Gastroesophageal sphincter (tissue), 4 donors: ENCODE measurements around the gene GOLGA6D. TPM values are rescaled to one million over a fixed set of nuclear protein-coding genes. Genes with fewer than 3 reads are reported as not detected.

Source experiments
- ATAC-seq: fragments of 150-250 bp; one replicate; pipeline ENCODE4 v1.9.1; 2016; ENCODE audit warnings: mild to moderate bottlenecking, moderate library complexity
- H3K27ac ChIP-seq, 4 donors: fragments of 200-600 bp; sonication (generic) in 3 of 4; 1 replicate in 3 of 4; 2 replicates in 1 of 4; pipeline ENCODE4 v1.5.1; 2016 to 2019
- H3K27me3 ChIP-seq: fragments of 200-600 bp; sonication (generic); one replicate; pipeline ENCODE4 v1.5.1; 2019
- H3K36me3 ChIP-seq, 2 donors: fragments of 200-600 bp; sonication (generic); one replicate each; pipeline ENCODE4 v1.5.1; 2019; ENCODE audit warnings: control low read depth in 1 of 2
- H3K4me1 ChIP-seq, 3 donors: fragments of 200-600 bp; sonication (generic); 1 replicate in 2 of 3; 2 replicates in 1 of 3; pipeline ENCODE4 v1.5.1; 2016 to 2019; ENCODE audit warnings: control low read depth in 2 of 3
- H3K4me3 ChIP-seq, 2 donors: fragments of 200-600 bp; sonication (generic); one replicate each; pipeline ENCODE4 v1.5.1; 2019; ENCODE audit warnings: mild to moderate bottlenecking in 1 of 2, moderate library complexity in 1 of 2
- H3K9me3 ChIP-seq, 3 donors: fragments of 200-600 bp; sonication (generic); one replicate each; pipeline ENCODE4 v1.5.1; 2017 to 2019; ENCODE audit warnings: control low read depth in 2 of 3
- EP300 ChIP-seq: sonication (generic); formaldehyde crosslinking; IDR thresholded peaks from one replicate; pipeline ENCODE4 v1.6.1; 2017; ENCODE audit warnings: antibody characterized with exemption, mild to moderate bottlenecking
- POLR2A ChIP-seq, 2 donors: fragments of 450-650 bp; IDR thresholded peaks; one replicate each; pipeline ENCODE4 v1.6.1; 2017; ENCODE audit warnings: antibody characterized with exemption in 2 of 2, mild to moderate bottlenecking in 2 of 2, moderate library complexity in 1 of 2
- POLR2AphosphoS5 ChIP-seq: sonication (generic); formaldehyde crosslinking; IDR thresholded peaks from one replicate; pipeline ENCODE4 v1.6.1; 2017; ENCODE audit warnings: antibody characterized with exemption
- WGBS, 2 donors: methylation state at CpG; one replicate each; pipeline ENCODE4 v1.1.5; 2018; ENCODE audit warnings: low coverage in 1 of 2; 5-methylcytosine and 5-hydroxymethylcytosine counted together
- total RNA-seq, 4 donors: library from RNA; depleted of rRNA; stranded (reverse); fragments of >200 nt; gene quantifications; one replicate each; pipeline ENCODE4 v1.1.0, GENCODE V29; 2016
- TF ChIP-seq, protein P1 (sequence below), 4 experiments: fragments of 200-600 bp in 2 of 4; fragments of 450-650 bp in 2 of 4; sonication (generic) in 1 of 4; IDR thresholded peaks; one replicate each; pipeline ENCODE4 v1.5.1; 2017 to 2019; ENCODE audit warnings: antibody characterized with exemption in 4 of 4, mild to moderate bottlenecking in 2 of 4, moderate library complexity in 2 of 4

The GOLGA6D gene
- total RNA-seq, 4 donors from 2014 or later = not detected

DNA sequence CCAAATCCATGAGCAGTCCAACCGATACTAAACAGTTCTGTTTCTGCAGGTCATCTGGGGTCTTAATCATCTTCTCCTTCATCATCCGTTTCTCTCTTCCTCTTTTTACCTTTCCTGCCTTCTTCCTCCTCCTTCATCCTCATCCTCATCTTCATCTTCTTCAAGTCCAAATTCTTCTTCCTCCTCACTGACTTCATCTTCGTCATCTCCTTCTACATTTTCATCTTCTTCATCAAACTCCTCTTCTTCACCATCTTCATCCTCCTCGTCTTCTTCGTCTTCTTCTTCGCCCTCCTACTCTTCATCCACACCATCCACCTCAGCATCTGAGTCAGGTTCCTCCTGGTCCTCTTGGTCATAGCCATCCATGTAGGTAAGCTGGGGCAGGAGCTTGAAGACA is 39.1 kb downstream of the GOLGA6D start:
- WGBS, 2 donors = 85 to 96% methylated on average over 6 of the region's 6 CpGs
- TF ChIP-seq, protein P1, sequence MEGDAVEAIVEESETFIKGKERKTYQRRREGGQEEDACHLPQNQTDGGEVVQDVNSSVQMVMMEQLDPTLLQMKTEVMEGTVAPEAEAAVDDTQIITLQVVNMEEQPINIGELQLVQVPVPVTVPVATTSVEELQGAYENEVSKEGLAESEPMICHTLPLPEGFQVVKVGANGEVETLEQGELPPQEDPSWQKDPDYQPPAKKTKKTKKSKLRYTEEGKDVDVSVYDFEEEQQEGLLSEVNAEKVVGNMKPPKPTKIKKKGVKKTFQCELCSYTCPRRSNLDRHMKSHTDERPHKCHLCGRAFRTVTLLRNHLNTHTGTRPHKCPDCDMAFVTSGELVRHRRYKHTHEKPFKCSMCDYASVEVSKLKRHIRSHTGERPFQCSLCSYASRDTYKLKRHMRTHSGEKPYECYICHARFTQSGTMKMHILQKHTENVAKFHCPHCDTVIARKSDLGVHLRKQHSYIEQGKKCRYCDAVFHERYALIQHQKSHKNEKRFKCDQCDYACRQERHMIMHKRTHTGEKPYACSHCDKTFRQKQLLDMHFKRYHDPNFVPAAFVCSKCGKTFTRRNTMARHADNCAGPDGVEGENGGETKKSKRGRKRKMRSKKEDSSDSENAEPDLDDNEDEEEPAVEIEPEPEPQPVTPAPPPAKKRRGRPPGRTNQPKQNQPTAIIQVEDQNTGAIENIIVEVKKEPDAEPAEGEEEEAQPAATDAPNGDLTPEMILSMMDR (IDR thresholded peaks at IDR 0.05) = no peak
- no peak for TF ChIP-seq EP300
- TF ChIP-seq POLR2AphosphoS5 = no peak
- no peak for TF ChIP-seq POLR2A (IDR thresholded peaks at IDR 0.05)
- ATAC-seq = no peak
- H3K27me3 ChIP-seq = no peaks in the 10 kb centered on the region
- no peaks in the 10 kb centered on the region for H3K36me3 ChIP-seq
- H3K9me3 ChIP-seq = no peaks in the 10 kb centered on the region
- no peaks in the 10 kb centered on the region for H3K4me1 ChIP-seq
- H3K27ac ChIP-seq = no peak overlapping the region
- no peak overlapping the region for H3K4me3 ChIP-seq

- no peaks in the 10 kb centered on the region for H3K9me3 ChIP-seq
- no peak overlapping the region for H3K27ac ChIP-seq
- TF ChIP-seq EP300 (no peak), POLR2AphosphoS5 (no peak), POLR2A (IDR thresholded peaks at IDR 0.05) (no peak)
- TF ChIP-seq, protein P1 (IDR thresholded peaks at IDR 0.05) = no peak
- H3K36me3 ChIP-seq = no peaks in the 10 kb centered on the region
- ATAC-seq = no peak
- 95 to 100% methylated on average over 3 to 4 of the region's 4 CpGs for WGBS, 2 donors
- H3K27me3 ChIP-seq = no peaks in the 10 kb centered on the region
- no peaks in the 10 kb centered on the region for H3K4me1 ChIP-seq
- H3K4me3 ChIP-seq = no peak overlapping the region
Measured at GRCh38 chr15:75325922-75326321, 43.3 kb downstream of the GOLGA6D start.

- 84 to 100% methylated on average over 1 to 2 of the region's 4 CpGs for WGBS, 2 donors
- no peak overlapping the region for H3K4me3 ChIP-seq
- H3K36me3 ChIP-seq = no peaks in the 10 kb centered on the region
- H3K27ac ChIP-seq = no peak overlapping the region
- H3K27me3 ChIP-seq = no peaks in the 10 kb centered on the region
- H3K4me1 ChIP-seq = no peaks in the 10 kb centered on the region
- ATAC-seq = no peak
- TF ChIP-seq POLR2AphosphoS5 = no peak
- no peak for TF ChIP-seq POLR2A (IDR thresholded peaks at IDR 0.05)
- TF ChIP-seq, protein P1 (IDR thresholded peaks at IDR 0.05) = no peak
- no peak for TF ChIP-seq EP300
- H3K9me3 ChIP-seq = no peaks in the 10 kb centered on the region
Measured at GRCh38 chr15:75327005-75327404, 44.4 kb downstream of the GOLGA6D start.

DNA sequence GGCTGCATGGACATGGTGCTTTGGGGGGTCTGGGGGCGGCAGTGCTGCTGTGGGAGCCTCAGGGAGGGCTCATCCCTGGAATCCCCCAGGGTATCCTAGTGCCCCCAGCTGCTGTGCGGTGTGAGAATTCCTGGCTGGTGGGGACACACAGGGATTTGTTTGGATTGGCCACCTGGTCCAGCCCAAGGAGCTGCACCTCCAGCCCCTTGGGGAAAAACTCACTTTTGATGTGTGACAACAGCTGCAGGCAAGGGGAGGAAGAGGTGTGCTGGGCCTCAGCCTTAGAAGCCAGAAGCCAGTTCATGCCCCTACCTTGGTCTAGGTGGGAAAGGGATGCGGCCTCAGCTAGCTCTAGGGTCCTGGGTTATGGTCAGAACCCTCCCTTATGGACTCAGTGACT is 44.9 kb downstream of the GOLGA6D start:
- TF ChIP-seq EP300 (no peak), POLR2AphosphoS5 (no peak), POLR2A (IDR thresholded peaks at IDR 0.05) (no peak)
- TF ChIP-seq, protein P1 (IDR thresholded peaks at IDR 0.05) = no peak
- no peaks in the 10 kb centered on the region for H3K36me3 ChIP-seq

DNA sequence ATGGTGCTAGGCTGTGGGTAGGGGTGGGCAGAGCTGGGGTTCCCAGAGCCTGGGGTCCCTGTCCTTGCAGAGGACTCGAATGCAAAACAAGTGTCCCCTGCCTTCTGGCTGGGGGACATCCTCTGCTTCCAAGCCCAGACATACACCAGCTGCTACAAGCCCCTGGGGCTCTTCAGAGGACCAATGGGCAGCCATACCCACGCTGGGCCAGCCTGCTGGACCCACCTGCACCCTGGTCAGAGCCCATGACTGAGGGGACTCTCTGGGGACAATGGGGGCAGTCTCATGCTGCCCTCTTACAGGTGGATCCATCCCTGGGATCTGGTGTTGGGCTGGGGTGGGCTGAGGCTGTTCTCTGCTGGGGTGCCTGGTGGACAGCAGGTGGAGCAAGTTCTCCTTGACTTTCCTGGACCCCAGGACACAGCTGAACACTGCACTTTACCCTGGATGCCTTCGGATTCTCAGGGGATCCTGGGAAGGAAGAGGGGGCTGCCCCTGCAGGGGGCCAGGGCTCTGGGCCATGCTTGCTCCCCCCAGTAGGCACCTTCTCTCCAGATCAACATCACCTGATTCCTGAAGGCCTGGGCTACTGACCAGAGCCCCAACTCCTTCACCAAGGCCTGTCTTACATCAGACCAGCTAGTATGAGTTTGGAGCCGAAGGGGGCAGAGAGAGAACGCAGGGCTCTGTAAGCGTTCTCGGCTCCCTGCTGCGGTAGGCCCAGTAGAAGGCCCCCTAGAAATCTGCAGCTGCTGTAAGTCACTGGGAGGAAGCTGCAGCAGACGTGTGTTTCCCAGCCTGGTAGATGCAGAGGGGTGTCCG is 46.1 kb downstream of the GOLGA6D start:
- no peak for ATAC-seq
- WGBS, 2 donors = 46 to 83% methylated on average over 3 of the region's 10 CpGs
- TF ChIP-seq EP300 = no peak
- no peak for TF ChIP-seq POLR2A (IDR thresholded peaks at IDR 0.05)
- TF ChIP-seq POLR2AphosphoS5 = no peak
- TF ChIP-seq, protein P1 (IDR thresholded peaks at IDR 0.05) = no peak

More for the DNA sequence above, 44.9 kb downstream of the GOLGA6D start:
- no peaks in the 10 kb centered on the region for H3K4me1 ChIP-seq
- H3K9me3 ChIP-seq = no peaks in the 10 kb centered on the region
- H3K27me3 ChIP-seq = no peaks in the 10 kb centered on the region
- H3K27ac ChIP-seq = no peak overlapping the region
- no peak for ATAC-seq
- WGBS, 2 donors = 40% methylated on average over 1 of the region's 3 CpGs; no CpG with 5 or more reads in 1 of the 2 donors
- no peak overlapping the region for H3K4me3 ChIP-seq

More for the DNA sequence above, 46.1 kb downstream of the GOLGA6D start:
- Histone ChIP-seq H3K36me3 (no peaks in the 10 kb centered on the region), H3K9me3 (no peaks in the 10 kb centered on the region), H3K4me3 (no peak overlapping the region), H3K27ac (no peak overlapping the region), H3K4me1 (no peaks in the 10 kb centered on the region), H3K27me3 (no peaks in the 10 kb centered on the region)
